ENCODE measurements around the gene CFAP77.

CFAP77 gene

GRCh38 chr9:132594412-132594811, 184.4 kb downstream of the CFAP77 start:
- no peak for DNase-seq (ENCODE audit: low read depth, low spot score)

GRCh38 chr9:132595319-132595718, 185.3 kb downstream of the CFAP77 start:
- DNase-seq (ENCODE audit: low read depth, low spot score) = no peak

GRCh38 chr9:132596200-132596599, 186.2 kb downstream of the CFAP77 start:
- no peak for DNase-seq (ENCODE audit: low read depth, low spot score)

- DNase-seq (ENCODE audit: low read depth, low spot score) = no peak
These were observed 187.2 kb downstream of the CFAP77 start for GRCh38 chr9:132597073-132597775.

GRCh38 chr9:132600326-132600984, 190.4 kb downstream of the CFAP77 start:
- no peak for DNase-seq (ENCODE audit: low read depth, low spot score)

GRCh38 chr9:132602207-132602606, 192.2 kb downstream of the CFAP77 start:
- DNase-seq (ENCODE audit: low read depth, low spot score) = no peak

GRCh38 chr9:132605387-132605786, 195.4 kb downstream of the CFAP77 start:
- no peak for DNase-seq (ENCODE audit: low read depth, low spot score)

- no peak for DNase-seq (ENCODE audit: low read depth, low spot score)
These were observed 196.1 kb downstream of the CFAP77 start for GRCh38 chr9:132606066-132606465.

- DNase-seq (ENCODE audit: low read depth, low spot score) = peak; percentile 12
These were observed 199.2 kb downstream of the CFAP77 start for GRCh38 chr9:132609184-132609583.

- no peak for DNase-seq (ENCODE audit: low read depth, low spot score)
These were observed 199.8 kb downstream of the CFAP77 start for GRCh38 chr9:132609829-132610228.

GRCh38 chr9:132610661-132611060, 200.7 kb downstream of the CFAP77 start:
- DNase-seq (ENCODE audit: low read depth, low spot score) = no peak

- DNase-seq (ENCODE audit: low read depth, low spot score) = no peak
These were observed 204.3 kb downstream of the CFAP77 start for GRCh38 chr9:132614324-132614723.

GRCh38 chr9:132615774-132616173, 205.8 kb downstream of the CFAP77 start:
- DNase-seq (ENCODE audit: low read depth, low spot score) = no peak

- no peak for DNase-seq (ENCODE audit: low read depth, low spot score)
These were observed 206.7 kb downstream of the CFAP77 start for GRCh38 chr9:132616725-132617124.

GRCh38 chr9:132622159-132622558, 212.1 kb downstream of the CFAP77 start:
- no peak for DNase-seq (ENCODE audit: low read depth, low spot score)
